ENCODE measurements around the gene ORC2. TPM values are rescaled to one million over a fixed set of nuclear protein-coding genes. Genes with fewer than 3 reads are reported as not detected.

Gene ORC2
- total RNA-seq, 4 donors from 2014 or later, result 16.6 to 19.7 (median 18.7) TPM

DNA sequence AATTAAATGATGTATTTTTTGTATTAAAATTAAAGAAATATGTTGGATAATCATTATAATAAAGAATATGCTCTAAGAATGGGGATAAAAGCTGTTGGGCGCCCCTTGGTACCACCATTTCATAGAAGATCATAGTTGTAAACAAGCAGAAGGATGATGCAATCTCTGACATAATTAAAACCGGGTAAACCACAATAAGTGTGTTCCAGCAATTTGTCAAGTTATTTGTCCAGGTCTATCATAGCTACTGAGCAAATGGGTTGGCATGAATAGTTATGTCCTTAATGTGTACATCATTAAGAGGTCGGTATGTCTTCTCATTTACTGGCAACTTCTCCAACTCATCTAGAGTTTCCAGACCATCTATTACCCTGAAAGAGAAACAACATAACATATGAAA is 92.3 kb downstream of the ORC2 start:
- ATAC-seq (ENCODE audit: low FRiP score) (no peak), DNase-seq (ENCODE audit: low spot score) (no peak)
- TF ChIP-seq, protein P1, sequence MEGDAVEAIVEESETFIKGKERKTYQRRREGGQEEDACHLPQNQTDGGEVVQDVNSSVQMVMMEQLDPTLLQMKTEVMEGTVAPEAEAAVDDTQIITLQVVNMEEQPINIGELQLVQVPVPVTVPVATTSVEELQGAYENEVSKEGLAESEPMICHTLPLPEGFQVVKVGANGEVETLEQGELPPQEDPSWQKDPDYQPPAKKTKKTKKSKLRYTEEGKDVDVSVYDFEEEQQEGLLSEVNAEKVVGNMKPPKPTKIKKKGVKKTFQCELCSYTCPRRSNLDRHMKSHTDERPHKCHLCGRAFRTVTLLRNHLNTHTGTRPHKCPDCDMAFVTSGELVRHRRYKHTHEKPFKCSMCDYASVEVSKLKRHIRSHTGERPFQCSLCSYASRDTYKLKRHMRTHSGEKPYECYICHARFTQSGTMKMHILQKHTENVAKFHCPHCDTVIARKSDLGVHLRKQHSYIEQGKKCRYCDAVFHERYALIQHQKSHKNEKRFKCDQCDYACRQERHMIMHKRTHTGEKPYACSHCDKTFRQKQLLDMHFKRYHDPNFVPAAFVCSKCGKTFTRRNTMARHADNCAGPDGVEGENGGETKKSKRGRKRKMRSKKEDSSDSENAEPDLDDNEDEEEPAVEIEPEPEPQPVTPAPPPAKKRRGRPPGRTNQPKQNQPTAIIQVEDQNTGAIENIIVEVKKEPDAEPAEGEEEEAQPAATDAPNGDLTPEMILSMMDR (IDR thresholded peaks at IDR 0.05), result no peak

GRCh38 chr2:200869014-200869413 is 94.4 kb downstream of the ORC2 start:
- ATAC-seq (ENCODE audit: low FRiP score), result no peak
- TF ChIP-seq, protein P1 (IDR thresholded peaks at IDR 0.05), result no peak
- no peak for DNase-seq (ENCODE audit: low spot score)

DNA sequence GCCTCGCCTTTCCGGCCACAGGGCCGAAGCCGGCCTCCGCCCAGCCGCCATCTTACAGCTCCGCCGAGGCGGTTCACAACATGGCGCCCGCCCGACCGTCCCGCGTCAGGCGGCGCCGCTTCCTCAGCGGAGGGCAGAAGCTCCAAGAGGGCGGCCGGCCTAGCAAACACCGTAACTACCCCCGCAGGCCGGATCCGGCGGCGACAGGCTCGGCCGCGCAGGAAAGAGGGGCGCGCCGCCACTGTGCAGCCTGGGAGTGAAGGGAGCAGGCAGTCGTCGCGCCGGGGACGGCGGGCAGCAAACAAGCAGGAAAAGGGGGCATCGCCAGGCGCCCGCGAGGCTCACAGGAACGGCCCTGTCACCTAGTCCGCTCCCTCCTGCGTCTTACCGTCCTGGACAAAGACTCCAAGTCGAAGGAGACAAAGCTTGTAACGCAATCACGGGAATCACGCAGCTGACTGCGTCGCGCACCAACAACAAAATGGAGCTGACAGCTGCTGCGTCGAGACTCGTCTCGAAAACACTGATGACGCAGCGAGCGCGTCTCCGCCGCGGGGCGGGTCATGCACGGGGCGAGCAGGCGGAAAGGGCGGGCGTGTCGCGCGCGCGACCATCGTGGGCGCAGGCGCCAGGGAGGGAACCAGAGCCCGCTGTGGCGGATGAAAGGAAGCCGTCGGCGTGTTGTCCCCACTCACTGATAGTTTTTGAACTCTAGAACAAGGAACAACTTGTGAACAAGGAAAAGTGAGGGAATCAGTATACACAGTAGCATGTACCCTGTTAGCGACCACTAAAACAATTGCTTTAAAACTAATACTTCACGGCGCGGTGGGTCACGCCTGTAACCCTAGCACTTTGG is 99.1 kb downstream of the ORC2 start, which contains the start of gene CLK1:
Gene CLK1, minus strand, starts transcription at position 483 of the 859 bp plus-strand sequence. CDS start 2,796 bp downstream, outside the sequence.
- DNase-seq (ENCODE audit: low spot score), result peak; percentile 86
- TF ChIP-seq, protein P1 (IDR thresholded peaks at IDR 0.05), result no peak
- peak; percentile 88 for ATAC-seq (ENCODE audit: low FRiP score)

GRCh38 chr2:200863782-200864175 is 99.7 kb downstream of the ORC2 start:
- DNase-seq (ENCODE audit: low spot score) (no peak), ATAC-seq (ENCODE audit: low FRiP score) (no peak)
- TF ChIP-seq, protein P1 (IDR thresholded peaks at IDR 0.05), result no peak

GRCh38 chr2:200862532-200863000 is 100.9 kb downstream of the ORC2 start:
- TF ChIP-seq, protein P1 (IDR thresholded peaks at IDR 0.05), result no peak
- DNase-seq (ENCODE audit: low spot score) (no peak), ATAC-seq (ENCODE audit: low FRiP score) (no peak)

DNA sequence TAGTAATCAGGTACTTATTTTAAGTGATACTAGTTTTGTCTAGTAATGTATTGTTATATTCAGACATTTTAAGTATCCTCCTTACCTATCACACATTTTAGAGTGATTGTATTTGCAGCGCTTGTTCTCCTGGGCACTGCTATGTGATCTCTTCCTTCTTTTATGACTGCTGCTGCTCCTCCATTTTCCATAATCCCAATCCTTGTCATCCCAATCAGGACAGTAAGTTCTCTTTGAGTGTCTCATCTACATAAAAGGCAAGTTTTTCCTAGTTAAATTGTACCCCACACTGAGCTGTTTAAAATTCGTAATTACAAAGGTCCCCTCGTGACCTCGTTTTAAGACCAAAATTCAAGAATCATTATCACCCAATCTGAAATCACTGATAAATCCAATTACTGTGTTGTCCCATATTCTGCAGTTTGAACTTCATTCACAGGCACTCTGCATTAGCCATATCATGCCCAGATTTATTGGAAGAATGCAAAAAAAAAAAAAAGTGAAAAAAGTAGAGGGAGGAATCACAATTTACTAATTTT is 101.8 kb downstream of the ORC2 start:
- TF ChIP-seq, protein P1 (IDR thresholded peaks at IDR 0.05), result no peak
- DNase-seq (ENCODE audit: low spot score), result no peak
- ATAC-seq (ENCODE audit: low FRiP score), result no peak

All from omental fat pad (tissue), 4 donors.